ENCODE measurements around the gene KBTBD12.

- no peak for TF ChIP-seq CTCF (IDR thresholded peaks at IDR 0.05 in 2 of 3, conservative IDR thresholded peaks at IDR 0.05 in 1 of 3; ENCODE audit: control insufficient read depth in 2 of 3, extremely low read depth in 1 of 3, insufficient read depth in 1 of 3, low read depth in 3 of 3, low read length in 3 of 3)
- TF ChIP-seq POLR2A (IDR thresholded peaks at IDR 0.05; ENCODE audit: low read depth, low read length), result no peak
These were observed 34.5 kb downstream of the KBTBD12 start for GRCh38 chr3:127949446-127950055.

Data from GM12878 (cell line).